GM21619 (cell line): ENCODE measurements around the gene CHKA.

ENCODE experiments used
- ATAC-seq: cut with Tn5 transposase; IDR thresholded peaks from one replicate; pipeline ENCODE4 v1.9.1; 2021; ENCODE audit not compliant: unreplicated experiment

The CHKA gene

DNA sequence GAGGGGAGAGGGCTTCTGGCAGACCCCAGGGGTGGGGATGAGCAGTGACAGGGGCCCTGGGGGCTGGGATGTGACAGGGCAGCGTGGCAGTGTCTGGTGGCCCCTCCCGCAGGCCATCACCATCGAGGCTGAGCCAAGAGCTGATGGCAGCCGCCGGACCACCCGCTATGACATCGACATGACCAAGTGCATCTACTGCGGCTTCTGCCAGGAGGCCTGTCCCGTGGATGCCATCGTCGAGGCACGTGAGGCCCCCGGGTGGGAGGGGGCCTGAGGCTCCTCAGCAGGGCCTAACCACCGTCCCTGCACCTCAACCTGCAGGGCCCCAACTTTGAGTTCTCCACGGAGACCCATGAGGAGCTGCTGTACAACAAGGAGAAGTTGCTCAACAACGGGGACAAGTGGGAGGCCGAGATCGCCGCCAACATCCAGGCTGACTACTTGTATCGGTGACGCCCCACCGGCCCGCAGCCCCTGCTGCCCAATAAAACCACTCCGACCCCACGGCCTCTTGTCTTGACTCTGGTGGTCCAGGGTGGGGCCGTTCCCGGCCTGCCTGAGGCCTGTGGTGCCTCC is 85.0 kb downstream of the CHKA start:
- no peak for ATAC-seq

DNA sequence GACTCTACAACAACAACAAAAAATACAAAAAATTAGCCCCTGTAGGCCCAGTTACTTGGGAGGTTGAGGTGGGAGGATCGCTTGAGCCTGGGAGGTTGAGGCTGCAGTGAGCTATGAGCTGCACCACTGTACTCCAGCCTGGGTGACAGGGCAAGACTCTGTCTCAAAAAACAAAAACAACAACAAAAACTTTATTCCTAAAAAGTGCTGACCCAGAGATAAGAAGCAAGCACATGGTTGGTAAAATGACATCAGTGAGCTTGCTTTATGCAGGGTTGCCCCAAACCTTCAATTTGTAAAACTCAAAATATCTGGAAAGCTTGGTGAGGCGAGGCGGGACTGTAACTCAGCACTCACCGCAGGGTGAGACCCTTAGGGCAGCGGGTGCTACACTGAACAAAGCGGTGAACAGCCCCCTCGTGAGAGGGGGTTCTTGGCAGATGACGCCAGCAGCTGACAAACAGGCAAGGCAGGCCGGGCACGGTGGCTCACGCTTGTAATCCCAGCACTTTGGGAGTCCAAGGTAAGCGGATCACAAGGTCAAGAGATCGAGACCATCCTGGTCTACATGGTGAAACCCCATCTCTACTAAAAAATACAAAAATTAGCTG is 85.8 kb downstream of the CHKA start:
- ATAC-seq: no peak

DNA sequence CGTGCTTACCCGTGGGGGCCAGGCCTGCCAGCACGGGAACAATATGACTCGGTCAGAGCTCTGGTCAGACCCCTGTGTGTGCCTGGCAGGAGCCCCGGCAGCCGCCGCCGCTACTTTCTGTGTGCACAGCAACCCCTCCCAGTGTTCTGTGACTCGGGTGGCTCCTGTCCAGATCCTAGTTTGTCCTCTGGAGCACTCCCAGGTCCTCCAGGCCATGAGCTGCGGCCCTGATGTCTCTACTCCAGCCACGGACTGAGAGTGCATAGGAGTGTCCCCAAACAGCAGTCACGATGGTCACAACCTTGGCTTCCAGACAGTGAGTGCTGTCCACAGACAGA is 87.5 kb downstream of the CHKA start:
- ATAC-seq: no peak

DNA sequence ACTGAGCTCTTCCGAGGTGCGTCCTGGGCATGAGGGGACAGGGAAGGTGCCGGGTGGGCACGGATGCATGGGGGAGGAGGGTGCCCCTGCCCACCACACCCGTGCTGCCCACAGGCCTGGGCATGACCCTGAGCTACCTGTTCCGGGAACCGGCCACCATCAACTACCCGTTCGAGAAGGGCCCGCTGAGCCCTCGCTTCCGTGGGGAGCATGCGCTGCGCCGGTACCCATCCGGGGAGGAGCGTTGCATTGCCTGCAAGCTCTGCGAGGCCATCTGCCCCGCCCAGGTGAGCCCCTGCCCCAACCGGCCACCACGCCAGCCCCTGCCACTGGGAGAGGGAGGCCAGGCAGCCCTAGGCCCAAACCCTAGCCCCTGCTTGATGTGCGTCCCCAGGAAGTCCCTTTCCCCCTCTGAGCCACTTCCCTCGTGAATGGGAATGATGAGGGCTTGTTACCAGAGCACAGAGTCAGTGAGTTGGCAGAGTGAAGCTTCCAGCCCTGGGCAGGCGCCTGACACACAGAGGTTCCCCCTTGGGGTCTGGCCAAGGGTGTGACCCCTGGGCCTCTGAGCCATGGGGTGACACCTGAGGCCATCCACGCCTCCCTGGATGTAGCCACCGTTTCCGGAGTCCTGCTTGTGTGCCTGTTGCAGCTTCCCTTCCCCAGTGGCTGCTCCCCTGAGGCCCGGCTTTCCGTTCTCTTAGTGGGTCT is 88.0 kb downstream of the CHKA start:
- no peak for ATAC-seq

DNA sequence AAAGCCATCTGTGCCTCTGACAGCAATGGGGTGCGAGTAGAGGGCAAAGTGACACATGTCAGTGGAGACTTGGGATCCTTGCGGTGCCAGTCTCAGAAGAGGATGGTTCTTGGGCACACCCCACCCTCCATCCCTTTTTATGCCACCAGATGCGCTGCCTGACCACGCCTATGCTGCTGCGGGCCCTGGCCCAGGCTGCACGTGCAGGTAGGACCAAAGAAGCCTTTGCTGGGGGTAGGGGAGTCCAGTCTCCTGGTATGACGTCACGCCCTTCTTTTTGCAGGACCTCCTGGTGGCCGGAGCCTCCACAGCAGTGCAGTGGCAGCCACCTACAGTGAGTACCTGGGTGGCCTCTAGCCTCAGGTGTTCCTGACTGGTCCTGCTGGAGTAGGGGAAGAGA is 89.2 kb downstream of the CHKA start:
- no peak for ATAC-seq

DNA sequence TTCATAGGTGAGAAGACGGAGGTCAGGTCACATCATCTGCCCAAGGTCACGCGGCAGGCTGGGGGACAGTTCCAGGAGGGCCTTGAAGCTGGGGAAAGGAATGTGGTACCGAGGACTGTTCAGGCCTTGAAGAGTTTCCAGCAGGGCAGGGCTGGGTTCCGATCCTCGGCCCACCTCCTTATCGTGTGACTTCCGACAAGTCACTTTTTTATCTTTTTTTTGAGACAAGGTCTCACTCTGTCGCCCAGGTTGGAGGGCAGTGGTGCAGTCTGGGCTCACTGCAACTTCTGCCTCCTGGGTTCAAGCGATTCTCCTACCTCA is 90.1 kb downstream of the CHKA start:
- no peak for ATAC-seq

DNA sequence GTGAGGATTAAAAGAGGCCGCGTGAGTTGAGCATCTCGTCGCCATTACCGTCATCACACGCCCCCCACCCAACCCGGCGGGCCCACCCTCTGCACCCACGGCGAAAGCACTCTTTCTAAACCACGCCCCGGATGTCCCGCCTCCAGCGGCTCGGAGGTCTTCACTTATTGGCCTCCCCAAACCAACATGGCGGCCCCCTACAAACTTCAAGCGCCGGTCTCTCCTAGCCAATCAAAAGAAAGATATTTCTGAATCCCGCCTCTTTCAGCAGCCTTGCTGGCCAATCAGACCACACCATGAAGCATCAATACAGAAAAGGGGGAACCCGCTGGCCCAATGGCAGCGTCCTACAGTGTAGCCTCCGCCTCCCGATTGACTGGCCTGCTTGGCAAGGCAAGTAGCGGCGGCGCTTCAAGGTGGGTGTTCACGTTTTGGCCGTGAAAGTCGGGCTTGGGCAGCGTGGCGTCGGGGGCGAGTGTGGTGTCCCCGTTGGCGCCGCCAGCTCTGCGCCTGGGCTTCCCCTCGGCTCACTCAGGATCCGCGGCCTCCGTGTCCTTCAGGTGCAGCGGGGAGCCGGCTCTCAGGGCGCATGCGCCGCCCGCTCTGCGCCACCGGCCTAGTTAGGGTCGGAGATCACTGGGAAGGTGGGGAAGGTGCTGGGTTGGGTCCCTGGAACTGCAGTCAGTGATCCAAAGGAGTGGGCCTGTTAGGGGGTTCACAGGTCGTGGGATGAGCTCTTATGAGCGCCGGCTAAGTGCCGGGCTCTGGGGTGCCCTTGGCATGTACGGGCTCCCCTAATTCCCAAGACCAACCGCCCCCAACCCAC is 90.7 kb downstream of the CHKA start, which contains the start of gene NDUFS8:
TSS of gene NDUFS8 (plus strand) at position 364 of the 826 bp plus-strand sequence. CDS start 1,471 bp downstream, outside the sequence.
- ATAC-seq: peak; percentile 88

DNA sequence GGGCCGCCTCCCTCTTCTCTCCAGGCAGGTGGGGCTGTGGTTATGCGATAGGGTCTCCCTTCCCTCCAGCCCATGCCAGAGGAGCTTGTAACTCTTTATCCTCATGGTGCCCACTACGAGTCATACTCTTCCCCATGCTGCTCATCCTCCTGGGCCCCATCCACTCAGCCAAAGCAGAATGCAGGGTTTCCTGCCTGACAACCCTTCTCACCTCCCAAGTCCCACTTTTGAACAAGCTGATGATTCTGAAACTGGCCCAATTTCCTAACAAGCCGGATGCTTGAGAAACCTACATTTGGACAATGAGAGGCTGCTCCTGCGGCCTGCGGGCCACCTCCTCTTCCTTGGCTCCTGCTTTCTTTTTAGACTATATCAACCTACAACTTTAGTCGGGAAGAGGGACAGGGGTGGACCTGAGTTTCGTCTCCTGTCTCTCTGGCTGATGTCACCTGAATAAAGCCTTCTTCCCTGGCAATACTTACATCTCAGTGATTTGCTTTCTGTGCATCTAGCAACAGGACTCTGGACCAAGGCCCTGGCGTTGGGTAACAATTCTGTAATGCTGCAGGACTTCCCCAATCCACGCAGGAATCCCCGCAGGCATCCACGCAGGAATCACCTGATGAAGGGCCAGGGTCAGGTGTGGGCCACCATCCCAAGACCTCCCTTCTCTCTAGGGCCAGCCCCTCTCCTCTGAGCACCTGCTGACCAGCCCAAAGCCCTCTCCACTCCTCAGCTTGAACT is 92.2 kb downstream of the CHKA start:
- ATAC-seq: no peak

DNA sequence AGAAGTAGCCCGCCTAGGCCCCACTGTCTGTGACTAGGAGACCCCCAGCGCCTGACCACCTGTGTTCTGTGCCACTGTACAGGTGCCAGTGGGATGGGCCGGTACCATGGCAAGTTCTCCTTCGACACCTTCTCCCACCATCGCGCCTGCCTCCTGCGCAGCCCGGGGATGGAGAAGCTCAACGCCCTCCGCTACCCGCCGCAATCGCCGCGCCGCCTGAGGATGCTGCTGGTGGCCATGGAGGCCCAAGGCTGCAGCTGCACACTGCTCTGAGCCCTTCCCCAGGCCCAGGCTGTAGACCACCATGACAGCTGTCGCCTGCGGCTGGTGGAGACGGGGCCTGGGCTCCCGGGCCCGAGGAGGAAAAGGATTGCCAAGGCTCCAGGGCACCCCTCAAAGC is 93.5 kb downstream of the CHKA start:
- no peak for ATAC-seq

DNA sequence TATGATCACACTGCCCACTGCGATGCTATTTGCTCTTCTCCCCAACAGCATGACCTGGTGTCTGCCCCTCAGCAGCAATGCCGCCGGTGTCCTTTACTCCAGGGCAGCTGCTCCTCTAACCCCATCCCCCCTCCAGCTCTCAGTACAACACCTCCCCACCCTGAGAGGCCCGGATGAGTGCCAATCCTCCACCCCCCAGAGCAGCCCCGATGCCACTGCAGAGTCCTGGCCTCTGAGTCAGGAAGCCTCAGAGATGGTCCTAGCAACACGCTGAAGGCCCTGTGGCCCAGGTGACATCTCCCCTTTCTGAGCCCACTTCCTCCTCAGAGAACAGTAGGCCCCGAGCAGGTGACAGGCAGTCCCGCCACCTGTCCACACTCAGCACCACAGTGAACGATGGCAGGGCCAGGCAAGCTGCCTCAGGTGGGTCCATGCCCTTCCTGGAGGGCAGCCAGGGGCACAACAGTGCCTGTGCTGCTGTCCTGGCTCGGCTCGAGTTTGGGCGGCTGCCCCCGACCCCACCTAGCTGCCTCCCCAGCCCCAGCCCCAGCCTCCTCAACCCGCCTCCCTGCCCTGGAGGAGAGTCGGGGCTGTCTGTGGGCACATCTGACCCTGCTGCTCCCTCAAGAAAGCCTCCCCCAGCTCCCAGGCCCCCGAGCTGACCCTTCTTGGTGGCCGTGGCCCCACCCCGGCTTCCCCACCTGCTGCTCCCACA is 94.6 kb downstream of the CHKA start:
- ATAC-seq: no peak

DNA sequence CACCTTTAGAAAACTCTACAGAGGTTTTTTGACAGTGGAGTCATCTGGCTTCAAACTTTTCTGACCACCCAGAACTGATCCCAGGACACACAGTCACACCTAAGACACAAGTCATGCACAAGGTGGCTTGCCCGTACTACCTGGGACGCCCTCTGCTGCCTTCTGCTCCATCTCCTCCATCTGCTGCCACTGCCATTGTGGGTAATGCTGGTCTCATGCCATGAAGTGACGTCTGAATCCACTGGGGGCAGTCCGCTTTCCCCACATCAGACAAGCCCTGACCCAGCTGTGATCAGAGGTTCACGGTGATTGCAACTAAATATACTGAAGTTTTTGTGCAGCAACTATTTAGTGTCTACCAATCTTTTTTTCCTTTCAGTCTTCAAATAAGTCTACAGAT is 96.1 kb downstream of the CHKA start:
- no peak for ATAC-seq

DNA sequence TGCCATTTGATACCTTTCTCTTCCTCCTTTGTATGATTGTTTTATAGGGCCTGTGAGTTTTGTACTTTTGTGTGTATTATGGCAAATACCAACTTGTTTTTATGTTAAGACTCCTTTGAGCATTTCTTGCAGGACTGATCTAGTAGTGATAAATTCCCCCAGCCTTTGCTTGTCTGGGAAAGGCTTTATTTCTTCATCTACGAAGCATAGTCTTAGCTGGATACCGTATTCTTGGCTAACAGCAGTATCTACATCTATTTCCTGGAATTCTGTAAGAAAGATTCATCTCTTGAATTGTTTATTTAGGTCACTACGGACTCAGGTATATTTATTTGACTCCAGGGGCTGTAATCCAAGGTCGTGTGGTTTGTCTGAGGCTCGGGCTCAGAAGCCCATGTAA is 96.7 kb downstream of the CHKA start:
- no peak for ATAC-seq

DNA sequence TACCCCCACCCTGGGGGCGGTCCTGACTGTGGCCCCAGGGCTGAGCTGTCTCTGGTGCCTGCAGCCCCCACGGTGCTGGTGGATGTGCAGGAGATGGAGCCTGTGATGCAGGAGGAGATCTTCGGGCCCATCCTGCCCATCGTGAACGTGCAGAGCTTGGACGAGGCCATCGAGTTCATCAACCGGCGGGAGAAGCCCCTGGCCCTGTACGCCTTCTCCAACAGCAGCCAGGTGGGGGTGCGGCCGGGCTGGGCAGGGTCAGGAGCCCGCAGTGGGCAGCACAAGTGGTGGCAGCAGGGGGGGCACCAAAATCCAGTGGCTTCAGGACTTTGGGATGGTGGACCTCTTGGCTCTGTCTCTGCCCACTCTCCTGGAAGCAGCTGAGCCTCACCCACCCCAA is 98.7 kb downstream of the CHKA start:
- no peak for ATAC-seq

DNA sequence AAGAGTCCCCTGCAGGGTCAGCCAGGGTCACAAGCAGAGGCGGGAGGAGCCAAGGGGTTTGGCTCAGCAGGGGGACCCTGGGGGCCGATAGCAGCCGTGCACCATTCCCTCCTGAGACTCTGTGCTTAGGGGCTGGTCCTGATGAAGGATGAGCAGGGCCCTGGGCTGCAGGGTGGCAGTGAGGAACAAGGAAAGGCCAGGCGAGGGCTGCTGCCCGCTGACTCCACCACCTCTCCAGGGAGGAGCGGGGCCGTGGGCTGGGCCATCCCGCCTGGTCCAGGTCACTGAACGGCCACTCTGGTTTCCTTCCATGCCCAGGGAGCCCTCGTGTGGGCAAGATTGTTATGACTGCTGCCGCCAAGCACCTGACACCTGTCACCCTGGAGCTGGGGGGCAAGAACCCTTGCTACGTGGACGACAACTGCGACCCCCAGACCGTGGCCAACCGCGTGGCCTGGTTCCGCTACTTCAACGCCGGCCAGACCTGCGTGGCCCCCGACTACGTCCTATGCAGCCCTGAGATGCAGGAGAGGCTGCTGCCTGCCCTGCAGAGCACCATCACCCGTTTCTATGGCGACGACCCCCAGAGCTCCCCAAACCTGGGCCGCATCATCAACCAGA is 99.9 kb downstream of the CHKA start:
- ATAC-seq: no peak

DNA sequence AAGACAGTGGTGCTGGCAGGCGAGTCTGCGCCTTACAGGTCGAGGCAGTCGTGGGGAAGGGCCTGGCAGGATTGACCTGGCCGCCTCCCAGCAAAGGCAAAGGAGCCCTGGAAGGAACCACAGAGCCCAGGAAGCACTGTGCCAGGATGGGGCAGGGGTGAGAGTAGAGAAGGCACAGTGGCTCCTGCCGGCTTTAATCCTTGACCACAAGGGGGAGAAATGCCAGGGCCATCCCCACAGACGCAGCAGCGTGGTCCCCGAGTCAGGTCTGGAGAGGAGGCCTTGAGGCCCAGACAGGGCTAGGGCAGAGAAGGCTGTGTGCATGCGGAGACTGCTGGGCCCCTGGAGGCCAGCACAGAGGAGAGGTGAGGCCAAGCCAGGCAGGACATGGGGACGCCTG is 100.6 kb downstream of the CHKA start:
- ATAC-seq: no peak

DNA sequence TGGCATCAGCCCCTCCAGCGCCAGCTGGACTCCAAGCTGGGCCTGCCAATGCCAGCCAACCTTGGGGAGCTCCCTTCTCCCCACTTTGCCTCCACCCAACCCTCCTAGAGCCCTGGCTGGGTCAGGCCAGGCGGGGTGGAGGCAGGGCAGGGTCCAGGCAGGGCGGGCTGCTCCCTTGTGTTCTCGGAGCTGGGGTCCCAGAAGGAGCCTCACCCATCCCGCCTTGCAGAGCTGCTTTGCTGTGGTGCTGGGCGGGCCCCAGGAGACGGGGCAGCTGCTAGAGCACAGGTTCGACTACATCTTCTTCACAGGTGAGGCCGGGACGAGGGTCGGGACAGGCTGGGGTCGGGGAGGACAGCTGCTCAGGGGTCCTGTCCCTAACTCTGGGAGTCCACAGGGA is 101.7 kb downstream of the CHKA start:
- no peak for ATAC-seq

DNA sequence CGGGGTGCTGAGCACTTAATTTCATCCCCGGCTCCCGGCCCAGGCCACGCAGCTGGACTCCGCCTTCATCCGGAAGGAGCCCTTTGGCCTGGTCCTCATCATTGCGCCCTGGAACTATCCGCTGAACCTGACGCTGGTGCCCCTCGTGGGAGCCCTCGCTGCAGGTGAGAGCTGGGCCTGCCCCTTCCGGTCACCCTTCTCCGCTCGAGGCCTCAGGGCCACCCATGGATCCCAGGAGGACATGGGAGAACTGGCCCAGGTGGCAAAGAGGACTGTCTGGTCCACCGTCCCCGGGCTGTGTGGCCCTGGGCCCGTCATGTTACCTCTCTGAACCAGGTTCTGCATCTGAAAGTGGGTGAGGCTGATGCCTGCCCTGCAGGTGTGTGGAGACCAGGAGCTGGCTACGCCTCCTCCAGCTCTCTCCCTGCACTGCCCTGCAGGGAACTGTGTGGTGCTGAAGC is 102.4 kb downstream of the CHKA start:
- ATAC-seq: no peak

DNA sequence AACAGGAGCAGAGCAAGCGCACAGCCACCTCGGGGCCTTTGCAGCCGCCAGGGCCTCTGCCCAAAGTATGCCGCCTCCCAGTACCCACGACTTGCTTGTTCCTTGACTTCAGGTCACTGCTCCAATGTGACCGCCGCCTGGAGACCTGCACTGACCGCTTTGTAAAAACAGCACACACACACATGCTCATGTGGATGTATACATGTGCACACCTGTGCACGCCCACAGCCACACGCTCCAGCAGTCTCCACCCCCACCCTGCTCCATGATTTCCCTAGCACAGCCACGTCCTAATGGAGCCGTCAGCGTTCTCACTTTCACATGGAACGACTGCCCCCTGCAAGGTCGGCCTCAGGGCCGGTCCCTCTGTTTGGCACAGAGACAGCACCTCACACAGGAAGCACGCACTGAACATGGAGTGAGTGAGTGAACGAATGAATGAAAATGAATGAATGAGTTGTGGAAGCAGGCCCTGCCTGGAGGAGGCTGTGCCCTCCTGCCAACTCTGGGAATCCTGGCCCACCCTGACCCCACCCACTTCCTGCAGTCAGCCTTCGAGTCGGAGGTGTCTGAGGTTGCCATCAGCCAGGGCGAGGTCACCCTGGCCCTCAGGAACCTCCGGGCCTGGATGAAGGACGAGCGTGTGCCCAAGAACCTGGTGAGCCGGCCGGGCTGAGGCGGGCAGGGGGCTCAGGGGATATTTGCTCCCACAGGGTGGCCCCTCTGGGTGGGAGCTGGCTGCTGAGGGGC is 103.0 kb downstream of the CHKA start:
- no peak for ATAC-seq
